GM12878 (cell line): ENCODE data around the gene GGA2. TPM values are rescaled to one million over a fixed set of nuclear protein-coding genes. Genes with fewer than 3 reads are reported as not detected.

Experiments
- ATAC-seq: fragments of 200-7000 bp; cut with Tn5 transposase; 3 replicates; pipeline ENCODE4 v1.9.1; 2020; ENCODE audit warnings: mild to moderate bottlenecking, moderate library complexity
- Bru-seq: library from RNA; stranded (reverse); fragments of 400-500 nt; gene quantifications from one replicate; lab custom pipeline; 2021; lab: Mats Ljungman, UMichigan
- BruChase-seq, 2 experiments: library from RNA; stranded (reverse); fragments of 400-500 nt; gene quantifications; one replicate each; lab custom pipeline; 2021; lab: Mats Ljungman, UMichigan
- BruUV-seq: library from RNA; stranded (reverse); fragments of 400-500 nt; replicated peaks from 2 replicates; lab custom pipeline; 2021; lab: Mats Ljungman, UMichigan
- CTCF ChIA-PET: fragments of 300-600 bp; sonication (Branson Sonifier 250); formaldehyde crosslinking; extraction: SDS; loops from one replicate; lab custom pipeline; 2021; ENCODE audit warnings: inconsistent platforms; lab: Yijun Ruan, JAX
- POLR2A ChIA-PET: fragments of 350-600 bp; formaldehyde crosslinking; extraction: SDS; loops from one replicate; lab custom pipeline; 2021; ENCODE audit warnings: inconsistent platforms; lab: Charles Lee
- RAD21 ChIA-PET: fragments of 300-600 bp; sonication (Branson Sonifier 250); formaldehyde crosslinking; loops from one replicate; lab custom pipeline; 2023; ENCODE audit warnings: antibody characterized with exemption; ENCODE audit not compliant: unreplicated experiment; lab: Charles Lee
- SMC1A ChIA-PET: fragments of 300-600 bp; sonication (Branson Sonifier 250); formaldehyde crosslinking; loops from one replicate; lab custom pipeline; 2023; ENCODE audit not compliant: unreplicated experiment, uncharacterized antibody; lab: Charles Lee
- DNase-seq: peaks from one replicate; pipeline ENCODE4 v3.0.0-alpha.2; 2011; ENCODE audit warnings: low read depth, low spot score
- FAIRE-seq: peaks from 3 replicates; lab custom pipeline; 2011; peaks lifted over from hg19 to GRCh38; lab: Jason Lieb, UNC
- H2AFZ ChIP-seq: 2 replicates; pipeline ENCODE4 v1.6.0; 2011; ENCODE audit warnings: low read depth, low read length, control low read depth; ENCODE audit not compliant: control insufficient read depth
- H3K27ac ChIP-seq: 2 replicates; pipeline ENCODE4 v1.5.1; 2011; ENCODE audit warnings: control low read depth; ENCODE audit not compliant: control insufficient read depth, insufficient read depth
- H3K27me3 ChIP-seq, 2 experiments: replicated peaks in 1 of 2; 2 replicates each; pipeline versions ENCODE4 v1.6.0 to v1.6.1; 2011; ENCODE audit warnings: low read length in 1 of 2; ENCODE audit not compliant: control insufficient read depth in 2 of 2, insufficient read depth in 2 of 2
- H3K36me3 ChIP-seq, 2 experiments: 2 replicates each; pipeline ENCODE4 v1.5.1; 2011; ENCODE audit warnings: low read length in 1 of 2; ENCODE audit not compliant: control insufficient read depth in 2 of 2, insufficient read depth in 2 of 2
- H3K4me1 ChIP-seq: 2 replicates; pipeline ENCODE4 v1.6.1; 2011; ENCODE audit warnings: mild to moderate bottlenecking, low read length, moderate library complexity, mixed read lengths; ENCODE audit not compliant: control insufficient read depth, insufficient read depth
- H3K4me2 ChIP-seq: 2 replicates; pipeline ENCODE4 v1.6.0; 2011; ENCODE audit warnings: control low read depth; ENCODE audit not compliant: control insufficient read depth, insufficient read depth
- H3K4me3 ChIP-seq: fragments of 200-600 bp; sonication (generic); 2 replicates; pipeline ENCODE4 v1.5.1; 2016
- H3K79me2 ChIP-seq: 2 replicates; pipeline ENCODE4 v1.6.0; 2011; ENCODE audit warnings: low read length; ENCODE audit not compliant: control insufficient read depth, insufficient read depth
- H3K9ac ChIP-seq: 2 replicates; pipeline ENCODE4 v1.8.0; 2011; ENCODE audit warnings: low read length, control low read depth, mixed read lengths; ENCODE audit not compliant: control insufficient read depth, insufficient read depth
- H3K9me3 ChIP-seq: replicated peaks from 3 replicates; pipeline ENCODE4 v1.5.1; 2011; ENCODE audit warnings: mild to moderate bottlenecking, low read length; ENCODE audit not compliant: control insufficient read depth, insufficient read depth
- H4K20me1 ChIP-seq: 2 replicates; pipeline ENCODE4 v1.6.0; 2011; ENCODE audit not compliant: control insufficient read depth, insufficient read depth
- CBX5 ChIP-seq: sonication (generic); IDR thresholded peaks from 2 replicates; pipeline ENCODE4 v1.6.1; 2016; ENCODE audit warnings: low read depth, moderate library complexity, mild to moderate bottlenecking, inconsistent platforms
- CHD2 ChIP-seq: IDR thresholded peaks from 2 replicates; pipeline ENCODE4 v1.6.1; 2011; ENCODE audit warnings: low read depth, low read length, improper control_type of control experiment, borderline replicate concordance
- FOS ChIP-seq: IDR thresholded peaks from 3 replicates; pipeline ENCODE4 v1.6.1; 2011; ENCODE audit warnings: borderline replicate concordance; ENCODE audit not compliant: insufficient read length; ENCODE audit errors: extremely low read depth
- GABPA ChIP-seq: IDR thresholded peaks from 2 replicates; pipeline ENCODE4 v1.6.1; 2014; ENCODE audit warnings: antibody characterized with exemption, low read depth, mild to moderate bottlenecking, inconsistent platforms
- IRF5 ChIP-seq: fragments of 450-650 bp; IDR thresholded peaks from 2 replicates; pipeline ENCODE4 v1.6.1; 2017; ENCODE audit warnings: borderline replicate concordance
- NBN ChIP-seq: fragments of 450-650 bp; IDR thresholded peaks from 2 replicates; pipeline ENCODE4 v1.6.1; 2016
- RB1 ChIP-seq: fragments of 450-650 bp; formaldehyde crosslinking; IDR thresholded peaks from 2 replicates; pipeline ENCODE4 v1.6.1; 2017; ENCODE audit warnings: mild to moderate bottlenecking, borderline replicate concordance
- RCOR1 ChIP-seq: conservative IDR thresholded peaks from 2 replicates; pipeline ENCODE4 v1.6.1; 2012; ENCODE audit warnings: low read depth, low read length, improper control_type of control experiment
- TBL1XR1 ChIP-seq: IDR thresholded peaks from 2 replicates; pipeline ENCODE4 v1.6.1; 2012; ENCODE audit warnings: low read depth, low read length, improper control_type of control experiment
- USF1 ChIP-seq: IDR thresholded peaks from 2 replicates; pipeline ENCODE4 v1.6.1; 2011; ENCODE audit warnings: borderline replicate concordance, low read depth, mild to moderate bottlenecking, moderate library complexity, mixed read lengths, low read length; ENCODE audit not compliant: insufficient read depth; ENCODE audit errors: extremely low read length
- ZBTB4 ChIP-seq: fragments of 450-650 bp; formaldehyde crosslinking; IDR thresholded peaks from 2 replicates; pipeline ENCODE4 v1.4.0; 2022; ENCODE audit warnings: mild to moderate bottlenecking, moderate library complexity
- WGBS: methylation state at CpG from one replicate; pipeline ENCODE4 v1.1.6; 2016; ENCODE audit warnings: low lambda C conversion rate; ENCODE audit not compliant: insufficient replicate concordance, insufficient coverage; ENCODE audit errors: missing lambda C conversion rate; 5-methylcytosine and 5-hydroxymethylcytosine counted together
- in situ Hi-C: fragments of 300-500 bp; cut with MboI; formaldehyde crosslinking; loops from 9 replicates; pipeline ENCODE4 v1.14.3; 2018; ENCODE audit warnings: mixed read lengths
- intact Hi-C: fragments of 100-400 bp; cut with micrococcal nuclease; formaldehyde crosslinking; loops from one replicate; pipeline ENCODE4 v1.14.2; 2022; ENCODE audit not compliant: unreplicated experiment
- long read RNA-seq, 2 experiments: library from polyadenylated mRNA; unstranded; transcript quantifications; one replicate each; pipeline ENCODE4 v2.0.0, GENCODE V29; 2019 to 2020
- polyA minus RNA-seq, 3 experiments: library from RNA; depleted of rRNA, polyadenylated mRNA; stranded (reverse); fragments of >200 nt; gene quantifications; 2 replicates each; pipeline ENCODE4 v1.2.3, GENCODE V29; 2011
- polyA plus RNA-seq, 11 experiments: library from polyadenylated mRNA; depleted of rRNA in 4 of 11; unstranded in 6 of 11; stranded (reverse) in 5 of 11; fragments of >200 nt; fragmentation: Nextera tagmentation in 4 of 11; fragmentation: Illumina TruSeq in 1 of 11; extraction: Ambion mirVana in 4 of 11; extraction: Trizol in 1 of 11; gene quantifications; 1 replicate in 1 of 11; 2 replicates in 10 of 11; pipeline versions ENCODE4 v1.2.1 to v1.2.3, GENCODE V29; 2011 to 2016; ENCODE audit warnings: inconsistent platforms in 2 of 11, missing spikeins in 2 of 11, low read depth in 1 of 11
- total RNA-seq, 4 experiments: library from RNA; depleted of rRNA in 3 of 4; stranded (reverse); fragments of >200 nt in 3 of 4; fragmentation: Illumina TruSeq in 1 of 4; extraction: Trizol in 1 of 4; gene quantifications; 2 replicates each; pipeline versions ENCODE4 v1.2.1 to v1.2.3, GENCODE V29; 2013 to 2021

The GGA2 gene
- total RNA-seq (2013; cell fraction: nucleolus; rRNA removed) = 287 and 319 TPM in 2 replicates
- total RNA-seq (2014; rRNA removed) = 57.9 and 62.0 TPM in 2 replicates
- total RNA-seq (2014; rRNA removed; fragmentation: Illumina TruSeq; extraction: Trizol) = 56.8 and 56.9 TPM in 2 replicates
- 106 and 113 TPM in 2 replicates for total RNA-seq (2021)
- 42.8 TPM for polyA plus RNA-seq (2011; ENCODE audit: low read depth)
- polyA plus RNA-seq (2011; rRNA removed) = 105 and 145 TPM in 2 replicates
- 58.9 and 72.5 TPM in 2 replicates for polyA plus RNA-seq (2011; cell fraction: cytosol; rRNA removed)
- polyA plus RNA-seq (2011; cell fraction: nucleus; rRNA removed) = 191 and 225 TPM in 2 replicates
- polyA plus RNA-seq (2012) = 65.6 and 83.8 TPM in 2 replicates
- 153 and 192 TPM in 2 replicates for polyA plus RNA-seq (2014; fragmentation: Illumina TruSeq; extraction: Trizol)
- 10 to 100 TPM; 14.1 to 21.5 TPM for polyA plus RNA-seq (2014; fragmentation: Nextera tagmentation; extraction: Ambion mirVana)
- 75.1 and 77.2 TPM in 2 replicates for polyA plus RNA-seq (2014; rRNA removed)
- 10 to 100 TPM; 96.0 to 97.1 TPM for polyA plus RNA-seq (2016; fragmentation: Nextera tagmentation; extraction: Ambion mirVana)
- polyA minus RNA-seq (2011; rRNA and poly(A)+ RNA removed) = 84.8 and 103 TPM in 2 replicates
- 32.7 and 35.3 TPM in 2 replicates for polyA minus RNA-seq (2011; cell fraction: cytosol; rRNA and poly(A)+ RNA removed)
- 47.3 and 59.9 TPM in 2 replicates for polyA minus RNA-seq (2011; cell fraction: nucleus; rRNA and poly(A)+ RNA removed)
- Bru-seq, nascent RNA = percentile 90 among the genes with signal in this experiment
- BruChase-seq, experiment 1, labeled RNA remaining after a 6-hour chase = percentile 94 among the genes with signal in this experiment
- percentile 92 among the genes with signal in this experiment for BruChase-seq, experiment 2, labeled RNA remaining after a 2-hour chase
- long read RNA-seq, experiment 1, full-length matches to known transcripts = 18 of 34 reads
- long read RNA-seq, experiment 1, partial matches to known transcripts = 5 of 34 reads
- long read RNA-seq, experiment 1, other reads (novel, unspliced or antisense) = 11 of 34 reads
- long read RNA-seq, experiment 2, full-length matches to known transcripts = 9 of 45 reads
- long read RNA-seq, experiment 2, partial matches to known transcripts = 16 of 45 reads
- long read RNA-seq, experiment 2, other reads (novel, unspliced or antisense) = 20 of 45 reads

GRCh38 chr16:23510164-23510914 lies at the start of gene GGA2:
GGA2 (minus strand) TSS chr16:23510494; CDS start chr16:23510411, 83 bp downstream.
- peaks cover 16% of the 10 kb centered on the region for H3K4me1 ChIP-seq
- H3K79me2 ChIP-seq = peaks cover 53% of the 10 kb centered on the region
- WGBS = under 1% methylated on average over 51 of the region's 71 CpGs
- peak within 1 kb of the TSS; percentile 76 for H3K27ac ChIP-seq
- POLR2A ChIA-PET = interaction anchor here (0.7 to 2.1 kb wide), 3 partner anchors 8 to 13 kb away, joined by 3 to 6 read pairs (median 4); no protein-coding TSS in a partner anchor
- H3K36me3 ChIP-seq = no peaks in the 10 kb centered on the region
- peak within 1 kb of the TSS; percentile 91 for H3K4me2 ChIP-seq
- in situ Hi-C loops = no loop called here
- ATAC-seq (peak; percentile 84), FAIRE-seq (peak; percentile 90), DNase-seq (no peak)
- BruUV-seq = no TSS peak
- no peaks in the 10 kb centered on the region for H3K9me3 ChIP-seq
- no peaks in the 10 kb centered on the region for H3K27me3 ChIP-seq
- peak within 1 kb of the TSS; percentile 86 for H3K9ac ChIP-seq
- RAD21 ChIA-PET = interaction anchor here (0.6 kb wide), 1 partner anchor 1378 kb away, joined by 3 read pairs; no protein-coding TSS in a partner anchor
- SMC1A ChIA-PET = no interaction called here
- intact Hi-C loops = no loop called here
- CTCF ChIA-PET = interaction anchor here (1.9 to 5.1 kb wide), 2 partner anchors 46 to 87 kb away, joined by 8 to 35 read pairs; partner anchors contain the start of genes EARS2 and UBFD1
- peak within 1 kb of the TSS; percentile 94 for H3K4me3 ChIP-seq
- H4K20me1 ChIP-seq = peaks cover 12% of the 10 kb centered on the region
- peak within 1 kb of the TSS; percentile 93 for H2AFZ ChIP-seq
- TF ChIP-seq CBX5 = no peak
- TF ChIP-seq ZBTB4 (CRISPR knock-in tag) = no peak
- TF ChIP-seq NBN = no peak
- TF ChIP-seq GABPA = no peak
- TF ChIP-seq IRF5 = no peak
- TF ChIP-seq FOS = no peak
- no peak for TF ChIP-seq CHD2
- TF ChIP-seq USF1 = peak; percentile 94
- TF ChIP-seq RCOR1 = no peak
- peak; percentile 98 for TF ChIP-seq RB1
- TF ChIP-seq TBL1XR1 = no peak
